ENCODE data around the gene RASA3.

GRCh38 chr13:114115796-114116195 is 16.6 kb downstream of the RASA3 start:
- TF ChIP-seq CTCF (IDR thresholded peaks at IDR 0.05) (no peak), POLR2AphosphoS5 (IDR thresholded peaks at IDR 0.05) (no peak), POLR2A (IDR thresholded peaks at IDR 0.05) (no peak)
